ENCODE results near the gene PRELID2. TPM values are rescaled to one million over a fixed set of nuclear protein-coding genes. Genes with fewer than 3 reads are reported as not detected.
"Not testable (repeated sequence)": the region's sequence is repeated elsewhere in the genome, so short reads cannot be mapped to it uniquely, and the experiment has no call there.

The PRELID2 gene
- total and polyA plus RNA-seq, 10 donors: 1.4 to 10.0 (median 5.5) TPM

- no peak for TF ChIP-seq CTCF (IDR thresholded peaks at IDR 0.05 in 8 of 11, conservative IDR thresholded peaks at IDR 0.05 in 3 of 11)
- TF ChIP-seq POLR2A (IDR thresholded peaks at IDR 0.05): no peak
- no peak for TF ChIP-seq POLR2AphosphoS5 (IDR thresholded peaks at IDR 0.05)
- DNase-seq: no peak
- Histone ChIP-seq H3K4me3 (no peak overlapping the region), H3K27me3 (replicated peaks in 1 of 7) (no peaks in the 10 kb centered on the region), H3K9me3 (peaks cover 0 to 4% (median 0%) of the 10 kb centered on the region in 8 donors), H3K36me3 (no peaks in the 10 kb centered on the region), H3K27ac (no peak overlapping the region), H3K4me1 (no peaks in the 10 kb centered on the region)
- 87 to 96% (median 89%) methylated on average over 9 of the region's 9 CpGs for WGBS, 5 donors
- intact Hi-C loops (cut with DNase I; ENCODE audit: low total_unique reads): no loop called here
Observed at GRCh38 chr5:145803112-145804004, 31.8 kb downstream of the PRELID2 start.

- TF ChIP-seq CTCF (IDR thresholded peaks at IDR 0.05 in 8 of 11, conservative IDR thresholded peaks at IDR 0.05 in 3 of 11) (no peak), POLR2A (IDR thresholded peaks at IDR 0.05) (no peak), POLR2AphosphoS5 (IDR thresholded peaks at IDR 0.05) (no peak)
Observed at GRCh38 chr5:145801195-145801594, 33.9 kb downstream of the PRELID2 start.

GRCh38 chr5:145800181-145800580 is 35.0 kb downstream of the PRELID2 start:
- 48 to 70% (median 62%) methylated on average over 2 of the region's 2 CpGs for WGBS, 5 donors
- H3K27me3 ChIP-seq (replicated peaks in 1 of 7): no peaks in the 10 kb centered on the region
- H3K27ac ChIP-seq: no peak overlapping the region
- H3K9me3 ChIP-seq: peaks cover 0 to 6% (median 0%) of the 10 kb centered on the region in 8 donors
- TF ChIP-seq POLR2AphosphoS5 (IDR thresholded peaks at IDR 0.05) (no peak), POLR2A (IDR thresholded peaks at IDR 0.05) (no peak), CTCF (IDR thresholded peaks at IDR 0.05 in 8 of 11, conservative IDR thresholded peaks at IDR 0.05 in 3 of 11) (no peak)
- H3K36me3 ChIP-seq: peaks cover 0 to 4% (median 0%) of the 10 kb centered on the region in 6 donors
- DNase-seq: no peak
- intact Hi-C loops (cut with DNase I; ENCODE audit: low total_unique reads): no loop called here
- H3K4me1 ChIP-seq: peaks cover 0 to 3% (median 0%) of the 10 kb centered on the region in 6 donors
- no peak overlapping the region for H3K4me3 ChIP-seq

More at GRCh38 chr5:145801195-145801594, 33.9 kb downstream of the PRELID2 start:
- no peaks in the 10 kb centered on the region for H3K36me3 ChIP-seq
- peaks cover 0 to 3% (median 0%) of the 10 kb centered on the region in 6 donors for H3K4me1 ChIP-seq
- no peak for DNase-seq
- WGBS, 5 donors: 83 to 96% (median 92%) methylated on average over 4 of the region's 4 CpGs
- no peak overlapping the region for H3K27ac ChIP-seq
- H3K9me3 ChIP-seq: peaks cover 0 to 6% (median 0%) of the 10 kb centered on the region in 8 donors
- intact Hi-C loops (cut with DNase I; ENCODE audit: low total_unique reads): no loop called here
- H3K4me3 ChIP-seq: no peak overlapping the region
- no peaks in the 10 kb centered on the region for H3K27me3 ChIP-seq (replicated peaks in 1 of 7)

GRCh38 chr5:145798503-145798902 is 36.6 kb downstream of the PRELID2 start:
- DNase-seq; H3K9me3 ChIP-seq; H3K36me3 ChIP-seq; H3K4me1 ChIP-seq; H3K27ac ChIP-seq; H3K27me3 ChIP-seq (replicated peaks in 1 of 7); H3K4me3 ChIP-seq; intact Hi-C loops (cut with DNase I; ENCODE audit: low total_unique reads): not testable (repeated sequence)
